Activated T-cell treated with anti-CD3 and anti-CD28 coated beads for 24 hours (primary cell): ENCODE measurements around the gene MRPL24.

Experiments
- DNase-seq: peaks from one replicate; pipeline ENCODE4 v3.0.0-alpha.2; 2020; ENCODE audit warnings: low read depth

Gene MRPL24

DNA sequence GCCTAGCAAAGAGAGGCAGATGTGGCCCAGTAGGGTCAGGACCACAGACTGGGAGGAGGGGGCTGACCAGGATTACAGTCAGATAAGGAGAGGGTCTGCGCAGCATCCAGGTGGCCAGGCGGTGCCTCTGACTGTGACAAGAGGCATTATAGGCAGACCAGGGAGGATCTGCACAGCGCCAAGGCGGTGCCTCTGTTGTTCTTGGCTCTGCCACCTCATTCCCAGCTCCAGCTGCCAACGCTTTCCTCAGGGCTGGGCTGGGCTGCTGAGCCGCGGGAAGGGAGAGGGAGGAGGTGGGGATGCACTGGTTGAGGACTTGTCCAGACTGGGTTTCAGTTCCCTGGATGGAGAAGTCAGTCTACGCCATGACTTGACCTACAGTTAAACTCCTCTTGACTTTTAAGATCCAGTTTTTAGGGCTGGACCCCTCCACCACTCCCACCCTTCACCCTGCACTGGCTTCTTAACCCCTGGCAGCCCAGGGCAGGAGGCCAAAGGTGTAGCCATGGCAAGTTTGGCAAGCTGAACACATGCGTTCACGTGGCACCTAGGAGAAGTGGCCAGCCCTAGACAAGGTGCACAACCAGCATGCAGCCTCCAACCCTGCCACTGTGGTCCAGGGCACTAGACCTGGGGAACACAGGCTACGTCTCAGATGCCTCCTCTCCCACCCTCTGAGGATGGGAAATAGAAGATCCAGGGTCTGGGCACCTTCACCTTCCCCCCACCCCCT lies 31.0 kb downstream of the MRPL24 start:
- DNase-seq: no peak

DNA sequence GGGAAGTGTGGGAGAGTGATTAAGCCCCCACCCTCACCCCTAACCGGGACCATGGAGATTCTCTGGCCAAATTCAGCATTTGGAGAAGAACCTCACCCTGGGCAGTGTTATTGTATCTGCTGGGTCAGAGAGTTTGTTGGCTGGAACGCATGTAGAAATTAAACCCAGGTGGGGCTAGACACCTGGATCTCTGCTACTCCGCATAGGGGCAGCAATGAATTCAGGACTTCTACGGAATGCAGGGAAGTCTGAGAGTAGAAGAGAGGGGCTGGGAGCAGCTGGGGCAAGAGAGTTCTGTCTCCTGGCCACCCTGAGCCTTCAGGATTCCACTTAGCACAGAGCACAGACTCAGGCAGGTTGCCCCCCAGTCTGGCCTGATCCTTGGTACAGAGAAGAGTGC lies 31.9 kb downstream of the MRPL24 start:
- no peak for DNase-seq

DNA sequence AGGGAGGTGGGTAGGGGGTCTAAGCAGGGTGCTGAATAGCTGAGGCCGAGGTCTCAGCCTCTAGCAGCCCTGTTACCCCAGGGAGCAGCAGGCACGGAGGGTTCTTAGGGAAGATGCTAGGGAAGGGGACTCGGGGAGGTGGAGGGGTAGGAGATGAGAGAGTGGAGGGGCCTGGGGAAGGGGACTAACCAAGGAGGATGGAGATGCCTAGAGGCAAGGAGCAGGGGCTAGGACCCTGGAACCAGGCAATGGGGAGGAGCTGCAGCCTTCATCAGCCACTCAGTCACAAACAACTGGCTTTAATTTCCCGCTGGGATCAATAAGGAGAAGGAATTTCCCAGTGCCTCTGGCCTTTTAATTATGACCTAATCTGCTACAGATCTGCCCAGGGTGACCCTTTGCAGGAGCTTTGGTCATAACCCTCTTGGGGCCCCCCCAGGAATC lies 32.6 kb downstream of the MRPL24 start:
- no peak for DNase-seq

DNA sequence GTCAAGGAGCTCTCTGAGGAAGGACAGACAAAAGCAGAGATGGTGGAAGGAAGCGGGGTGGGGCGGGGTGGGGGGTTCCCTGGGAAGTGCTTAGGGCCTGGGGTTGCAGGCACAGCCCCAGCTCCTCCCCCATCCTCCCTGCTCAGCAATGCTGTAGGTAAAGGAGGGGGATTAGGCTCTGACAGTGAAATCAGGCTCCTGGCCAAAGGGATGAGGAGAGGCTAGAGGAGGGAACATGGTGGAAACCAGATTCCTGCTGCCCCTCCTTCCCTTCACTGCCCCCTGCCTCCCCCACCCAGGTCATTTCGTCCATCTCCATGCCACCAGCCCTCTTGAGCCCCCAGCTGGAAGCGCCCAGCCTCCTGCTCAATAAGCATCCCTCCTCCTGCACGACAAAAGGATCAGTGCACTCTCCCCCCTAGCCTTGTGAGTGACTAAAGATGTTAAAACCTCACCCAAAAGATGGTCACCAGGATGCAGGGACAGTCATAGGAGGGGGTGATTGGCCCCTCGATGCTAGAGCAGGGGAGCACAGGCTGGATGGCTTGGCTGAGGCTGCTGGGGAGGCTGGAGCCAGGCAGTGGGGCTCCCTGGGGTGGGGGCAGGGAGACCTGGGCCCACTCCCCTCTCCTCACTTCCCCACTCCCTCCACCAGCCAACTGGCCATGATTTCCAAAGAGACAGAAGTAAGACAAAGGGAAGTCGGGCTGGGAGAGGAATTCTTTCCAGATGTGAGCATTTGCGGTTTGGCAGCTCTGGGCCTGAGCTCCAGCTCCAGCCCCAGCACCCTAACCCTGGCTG lies 33.3 kb downstream of the MRPL24 start:
- no peak for DNase-seq

DNA sequence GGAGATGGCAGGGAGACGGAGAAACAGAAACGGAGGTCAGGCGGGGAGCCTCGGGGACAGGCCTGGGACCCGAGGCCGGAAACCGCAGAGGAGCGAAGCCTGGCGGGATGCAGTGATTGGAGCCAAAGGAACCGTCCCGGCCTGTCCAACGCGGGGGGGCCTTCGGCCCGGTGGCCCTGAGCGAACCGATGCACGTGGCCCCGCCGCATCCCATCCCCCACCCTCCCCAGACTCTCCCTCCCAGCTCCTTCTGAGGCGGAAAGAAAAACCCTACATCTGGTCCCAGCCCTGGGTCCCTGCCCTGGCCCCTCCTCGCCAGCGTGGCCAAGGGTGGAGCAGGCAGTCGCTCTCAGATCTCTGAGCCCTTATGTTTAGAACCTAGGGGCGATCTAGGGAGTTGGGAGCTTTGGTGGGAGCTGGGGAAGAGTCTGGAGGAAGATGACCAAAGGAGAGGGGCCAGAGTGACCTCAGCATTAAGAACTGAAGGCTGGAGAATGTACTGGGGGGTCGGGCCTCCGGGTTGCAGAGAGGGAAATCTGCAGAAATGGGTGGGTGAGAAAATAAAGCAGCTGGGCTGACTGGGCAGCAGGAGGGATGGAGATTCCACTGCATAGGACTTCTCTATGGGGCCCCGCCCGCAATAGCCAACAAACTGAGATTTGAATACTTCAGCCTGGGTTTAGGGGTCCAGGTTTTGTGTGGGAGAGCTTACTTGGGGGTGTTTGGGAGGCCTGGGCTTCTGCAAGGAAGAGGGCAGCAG lies 34.1 kb downstream of the MRPL24 start:
- DNase-seq: peak; percentile 4

DNA sequence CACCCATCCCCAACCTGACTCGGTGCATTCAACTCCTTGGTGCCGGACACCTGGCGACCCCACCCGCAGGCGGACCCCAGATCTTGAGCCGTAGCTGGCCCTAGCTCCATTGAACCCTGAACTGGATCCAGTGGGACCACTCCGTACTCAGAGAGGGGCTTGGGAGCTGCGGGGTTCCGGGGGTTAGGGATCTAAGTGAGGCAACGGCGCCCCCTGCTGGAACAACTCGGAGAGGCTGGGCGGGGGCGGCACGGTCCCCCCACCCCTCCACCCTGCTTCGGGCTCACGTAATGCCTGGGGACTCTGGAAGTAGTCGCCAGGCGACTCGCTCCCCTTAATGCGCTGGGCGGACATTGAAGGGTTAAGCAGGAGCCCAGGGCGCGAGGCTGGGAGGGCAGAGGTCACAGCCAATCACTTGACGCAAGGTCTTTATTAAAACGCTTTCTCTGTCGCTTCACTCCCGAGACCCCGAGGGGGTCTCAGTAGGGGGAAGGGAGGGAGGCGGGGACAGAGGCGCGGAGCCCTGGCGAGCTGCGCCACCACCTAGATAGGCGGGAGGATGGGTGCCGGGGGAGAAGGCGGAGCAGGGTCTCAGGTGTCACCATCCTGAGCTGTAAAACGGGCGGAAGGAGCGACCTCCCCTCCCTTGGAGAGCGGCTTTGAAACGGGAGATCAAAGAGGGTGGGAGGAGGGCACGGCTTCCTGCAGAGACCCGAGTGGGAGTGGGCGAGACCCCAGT lies 34.8 kb downstream of the MRPL24 start:
- DNase-seq: peak; percentile 55

DNA sequence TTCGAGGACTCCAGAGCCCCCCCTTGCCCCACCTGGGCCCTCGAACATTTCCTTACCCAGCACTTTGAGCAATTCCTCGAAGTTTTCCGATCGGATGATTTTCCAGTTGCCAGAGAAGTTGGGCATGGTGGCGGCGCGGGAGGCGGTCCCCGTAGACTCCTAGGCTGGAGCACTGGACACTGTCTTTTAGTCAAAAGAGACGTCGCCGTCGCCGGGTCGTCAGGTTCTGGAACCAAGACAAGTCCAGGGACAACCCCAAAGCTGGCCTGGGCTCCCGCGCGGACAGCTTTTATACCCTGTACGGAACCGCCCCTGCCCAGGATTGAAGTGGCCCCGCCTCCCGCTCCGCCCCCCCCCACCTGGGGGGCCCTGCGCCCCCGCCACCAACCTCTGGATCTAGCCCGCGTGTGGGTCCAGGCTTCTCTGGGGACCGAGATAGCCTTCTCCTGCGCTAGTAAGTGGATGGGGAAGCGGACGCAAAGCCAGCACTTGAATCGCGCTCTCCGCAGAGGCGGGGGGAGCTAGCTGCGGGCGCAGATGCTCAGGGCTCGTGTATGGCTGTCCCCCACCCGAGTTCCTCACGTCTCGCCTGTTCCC lies 35.5 kb downstream of the MRPL24 start, which contains the start of gene CRABP2:
Gene CRABP2, minus strand, starts transcription at position 263 of the 597 bp plus-strand sequence. Its CDS starts 137 bp downstream, at position 126.
- no peak for DNase-seq

DNA sequence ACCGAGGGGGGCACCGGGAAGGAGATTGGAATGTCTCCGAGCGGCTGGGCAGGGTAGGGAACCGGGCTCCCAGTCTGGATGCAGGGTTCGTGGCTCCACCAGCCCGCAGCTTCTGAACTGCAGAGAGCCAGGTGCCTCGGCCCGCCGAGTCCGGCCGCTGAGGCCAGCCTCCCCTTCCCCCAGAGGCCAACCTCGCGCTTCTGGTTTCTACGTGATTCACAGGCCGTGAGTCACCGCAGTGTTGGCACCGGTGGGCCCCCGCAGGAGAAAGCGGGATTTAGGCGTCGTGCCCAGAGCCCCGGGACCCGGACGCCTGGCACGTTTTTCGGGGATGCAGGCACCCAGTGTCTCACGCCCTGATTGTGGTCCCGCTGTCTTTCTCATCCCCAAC lies 36.0 kb downstream of the MRPL24 start:
- DNase-seq: peak; percentile 16

GRCh38 chr1:156704166-156704711 lies 36.6 kb downstream of the MRPL24 start:
- DNase-seq: no peak

DNA sequence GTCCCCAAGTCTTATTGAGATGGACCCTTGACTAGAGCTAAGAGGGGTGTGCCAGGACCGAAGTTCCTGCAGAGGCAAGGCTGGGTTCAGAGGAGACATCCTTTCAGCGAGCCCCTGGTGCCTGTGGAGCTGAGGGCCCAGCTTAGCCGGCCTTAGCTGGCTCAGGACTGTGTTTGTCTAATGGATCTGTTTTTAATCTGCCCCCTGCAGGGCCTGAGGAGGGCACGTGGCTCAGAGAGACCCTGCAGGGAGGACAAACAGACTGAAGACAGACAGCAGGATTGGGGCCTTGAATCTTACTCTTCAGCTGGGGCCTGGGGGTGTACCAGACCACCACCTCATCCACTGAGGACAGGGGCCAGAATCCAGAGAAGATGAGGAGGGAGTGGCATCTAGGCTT lies 37.1 kb downstream of the MRPL24 start:
- no peak for DNase-seq

- DNase-seq: no peak
Observed at GRCh38 chr1:156703336-156703735, 37.6 kb downstream of the MRPL24 start.

DNA sequence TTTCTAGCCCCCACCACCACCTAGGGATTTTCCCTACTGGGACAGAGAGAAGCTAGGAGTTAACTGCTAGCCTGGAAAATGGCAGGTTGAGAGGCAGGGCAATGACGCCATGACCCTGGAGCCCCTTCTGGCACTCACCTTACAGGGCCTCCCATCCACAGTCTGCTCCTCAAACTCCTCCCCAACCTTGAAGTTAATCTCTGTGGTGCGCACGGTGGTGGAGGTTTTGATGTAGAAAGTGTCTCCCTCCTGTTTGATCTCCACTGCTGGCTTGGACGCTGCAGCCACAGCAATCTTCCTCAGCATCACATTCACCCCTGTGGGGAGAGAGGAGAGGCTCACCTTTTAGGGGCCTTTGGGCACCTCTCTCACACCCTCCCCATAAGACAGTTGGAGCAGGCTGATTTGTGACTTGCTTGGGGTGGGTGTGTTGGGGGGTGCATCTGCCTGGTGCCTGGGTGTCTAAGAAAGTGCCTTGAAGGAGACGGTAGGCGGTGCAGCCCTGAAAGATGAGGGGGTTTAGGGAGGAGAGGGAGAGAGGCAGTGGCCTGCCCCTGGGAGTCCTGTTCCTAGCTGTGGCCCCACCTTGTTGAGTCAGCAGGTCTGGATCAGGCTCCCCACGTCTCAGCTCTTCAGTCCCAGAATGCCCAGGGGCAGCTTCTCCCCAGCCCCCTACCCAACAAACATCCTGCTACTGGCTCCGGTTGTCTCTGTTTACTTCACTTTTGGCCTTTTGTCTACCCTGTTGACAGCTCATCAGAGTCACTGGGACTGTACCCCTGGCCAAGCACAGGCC lies 40.0 kb downstream of the MRPL24 start:
- no peak for DNase-seq

GRCh38 chr1:156698995-156699394 lies 41.9 kb downstream of the MRPL24 start:
- DNase-seq: no peak

DNA sequence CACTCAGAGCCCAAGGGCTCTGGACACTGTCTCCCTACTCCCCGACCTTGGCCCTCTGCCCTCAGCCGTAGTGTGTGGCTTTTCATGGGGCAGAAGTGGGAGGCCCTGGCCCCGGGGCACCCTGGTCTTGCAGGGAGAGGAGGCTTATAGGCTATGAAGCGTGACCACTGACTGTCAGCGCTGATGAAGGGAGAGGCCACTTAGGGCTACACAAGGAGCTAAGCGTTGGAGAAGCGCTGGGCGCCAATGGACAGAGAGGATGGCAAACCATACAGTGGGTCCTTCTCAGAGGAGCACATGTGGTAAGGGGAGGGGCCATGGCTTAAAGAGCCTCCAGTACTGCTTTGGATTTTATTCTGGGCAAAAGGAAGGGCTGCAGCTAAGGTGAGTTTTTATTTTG lies 43.4 kb downstream of the MRPL24 start:
- no peak for DNase-seq

DNA sequence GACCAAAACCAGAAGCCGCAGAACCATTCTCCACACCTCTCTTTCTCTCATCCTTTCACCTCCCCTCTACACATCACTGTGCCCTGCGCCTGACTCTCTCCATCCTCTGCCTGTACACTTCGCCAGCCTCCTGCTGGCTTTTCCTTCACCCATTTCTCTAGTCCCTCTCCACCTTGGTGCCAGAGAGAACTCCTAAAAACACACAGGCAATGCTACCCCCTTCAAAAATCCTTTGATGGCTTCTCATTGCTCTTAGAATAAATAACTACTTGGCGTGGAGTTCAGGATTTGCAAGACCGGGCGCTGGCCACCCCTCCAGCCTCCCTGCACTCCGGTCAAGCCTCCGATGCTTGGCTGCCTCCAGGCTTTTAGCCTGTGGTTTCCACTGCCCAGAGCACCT lies 44.1 kb downstream of the MRPL24 start:
- no peak for DNase-seq

GRCh38 chr1:156694690-156694962 lies 46.3 kb downstream of the MRPL24 start:
- DNase-seq: no peak

GRCh38 chr1:156693848-156694689 lies 46.8 kb downstream of the MRPL24 start:
- DNase-seq: no peak

DNA sequence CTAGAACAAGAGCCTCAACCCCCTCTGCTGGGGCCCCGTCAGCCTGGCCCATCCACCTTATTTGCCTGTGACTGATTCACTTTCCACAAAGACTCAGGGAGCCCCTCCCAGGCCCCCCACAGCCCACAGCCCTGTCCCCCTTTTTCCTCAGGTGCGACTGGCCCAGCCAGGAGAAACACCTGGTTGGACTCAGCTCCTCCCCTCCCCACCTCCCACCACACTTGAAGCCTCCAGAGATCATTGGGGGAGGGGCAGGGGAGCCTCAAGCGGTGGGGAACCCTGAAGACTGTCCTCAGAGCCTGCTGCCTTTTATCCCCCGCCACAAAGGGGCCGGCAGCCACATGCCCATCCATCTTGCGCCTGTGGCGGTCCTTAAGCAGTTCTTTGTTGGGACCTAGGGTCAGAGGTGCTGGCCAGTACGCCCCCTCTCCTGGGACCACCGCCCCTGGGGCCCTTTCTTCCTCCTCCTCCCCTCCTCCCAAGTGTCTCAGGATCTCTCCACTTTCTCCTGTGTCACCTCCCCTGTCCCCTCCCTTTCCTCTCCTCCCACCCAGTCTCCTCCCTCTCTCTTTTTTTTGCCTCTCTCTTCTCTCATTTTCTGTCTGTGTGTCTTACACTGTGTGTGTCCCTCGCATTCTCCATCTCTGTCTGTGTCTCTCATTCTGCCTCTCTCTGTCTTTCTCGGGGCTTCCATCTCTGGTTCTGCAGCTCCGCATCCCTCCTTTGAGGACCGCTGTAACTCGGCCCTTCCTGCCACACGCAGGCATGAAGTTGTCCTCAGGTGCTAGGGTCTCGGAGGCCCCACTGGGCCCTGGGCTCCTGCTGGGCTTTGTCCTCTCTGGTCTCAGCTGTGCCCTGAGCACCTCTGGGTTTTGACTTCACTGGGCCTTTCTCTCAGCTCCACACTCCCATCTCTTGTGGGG lies 47.7 kb downstream of the MRPL24 start:
- DNase-seq: no peak
